CD4-positive, alpha-beta T cell treated with Interleukin-10 for 1 hour (primary cell): ENCODE results near the gene PRRC2B.

Experiments used
- DNase-seq: peaks from one replicate; pipeline ENCODE4 v3.0.0-alpha.2; 2020

PRRC2B gene

DNA sequence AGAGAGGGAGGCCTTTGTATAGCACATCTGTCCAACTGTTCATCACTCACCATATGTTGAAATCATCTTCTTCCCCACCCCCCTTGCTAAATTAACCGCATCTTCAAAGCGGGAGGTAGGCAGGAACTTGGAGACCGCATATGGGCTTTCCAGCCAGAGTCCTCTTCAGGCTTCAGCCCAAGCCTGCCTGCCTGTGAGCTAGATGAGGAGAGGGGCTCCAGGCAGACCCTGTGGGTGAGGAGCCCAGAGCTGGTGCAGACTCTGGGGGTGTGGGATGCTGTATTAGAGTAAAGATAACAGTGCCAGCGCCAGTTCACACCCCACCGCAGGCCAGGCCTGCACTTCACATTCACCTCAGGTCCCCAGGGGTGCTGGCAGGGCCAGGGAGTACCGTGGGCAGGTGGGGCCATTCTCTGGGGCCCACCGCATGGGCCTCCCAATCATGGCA lies 16.2 kb downstream of the PRRC2B start:
- peak; percentile 63 for DNase-seq

DNA sequence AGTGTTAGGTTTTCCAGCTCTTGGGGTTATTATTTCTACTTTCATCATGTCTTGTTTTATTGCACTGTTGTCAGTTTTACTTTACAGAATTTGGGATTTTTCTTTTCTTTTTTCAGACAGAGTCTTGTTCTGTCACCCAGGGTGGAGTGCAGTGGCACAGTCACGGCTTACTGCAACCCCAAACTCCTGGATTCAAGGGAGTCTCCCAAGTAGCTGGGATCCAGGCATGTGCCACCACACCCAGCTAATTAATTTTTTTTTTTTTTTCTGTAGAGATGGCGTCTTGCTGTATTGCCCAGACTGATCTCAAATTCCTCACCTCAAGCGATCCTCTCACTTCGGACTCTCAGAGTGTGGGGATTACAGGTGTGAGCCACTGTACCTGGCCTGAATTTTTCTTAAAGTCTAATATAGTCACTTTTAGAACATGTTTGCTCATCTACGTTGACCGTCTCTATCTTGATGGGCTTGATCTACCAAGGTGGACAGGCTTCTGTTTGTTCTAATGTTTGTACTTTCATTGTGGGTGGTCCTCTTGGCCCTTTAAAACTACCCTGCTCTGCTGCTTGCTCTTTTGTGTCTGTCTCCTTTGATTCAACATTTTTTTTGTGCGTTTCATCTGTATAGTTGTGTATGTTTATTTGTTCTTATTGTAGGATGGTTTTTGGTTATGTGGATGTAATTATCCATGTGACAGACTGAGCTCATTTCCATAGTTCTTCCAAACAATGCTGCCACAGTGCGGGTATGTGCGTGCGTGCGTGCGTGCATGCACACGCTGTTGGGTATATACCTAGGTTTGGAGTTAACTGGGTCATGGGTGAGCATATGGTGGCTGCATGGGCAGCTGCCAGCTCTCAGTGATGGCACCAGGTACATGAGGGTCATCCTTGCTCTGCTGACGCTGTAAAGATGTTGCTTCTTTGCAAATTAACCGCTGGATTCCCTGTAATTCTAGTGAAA lies 18.1 kb downstream of the PRRC2B start:
- DNase-seq, result no peak

DNA sequence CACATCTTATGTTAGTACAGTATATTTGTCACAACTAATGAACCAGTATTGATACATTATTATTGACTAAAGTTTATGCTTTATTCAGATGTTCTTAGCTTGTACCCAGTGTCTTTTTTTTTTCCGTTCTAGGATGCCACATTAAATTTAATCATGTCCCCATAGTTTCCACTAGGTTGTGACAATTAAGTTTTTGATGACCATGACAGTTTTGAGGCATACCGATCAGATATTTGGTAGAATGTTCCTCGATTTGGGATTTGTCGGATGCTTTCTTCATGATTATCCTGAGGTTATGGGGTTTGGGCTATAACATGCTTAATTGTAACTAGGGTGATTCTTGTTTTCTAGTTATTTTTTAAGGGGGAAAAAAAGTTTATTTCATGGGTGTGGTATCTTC lies 22.6 kb downstream of the PRRC2B start:
- no peak for DNase-seq

DNA sequence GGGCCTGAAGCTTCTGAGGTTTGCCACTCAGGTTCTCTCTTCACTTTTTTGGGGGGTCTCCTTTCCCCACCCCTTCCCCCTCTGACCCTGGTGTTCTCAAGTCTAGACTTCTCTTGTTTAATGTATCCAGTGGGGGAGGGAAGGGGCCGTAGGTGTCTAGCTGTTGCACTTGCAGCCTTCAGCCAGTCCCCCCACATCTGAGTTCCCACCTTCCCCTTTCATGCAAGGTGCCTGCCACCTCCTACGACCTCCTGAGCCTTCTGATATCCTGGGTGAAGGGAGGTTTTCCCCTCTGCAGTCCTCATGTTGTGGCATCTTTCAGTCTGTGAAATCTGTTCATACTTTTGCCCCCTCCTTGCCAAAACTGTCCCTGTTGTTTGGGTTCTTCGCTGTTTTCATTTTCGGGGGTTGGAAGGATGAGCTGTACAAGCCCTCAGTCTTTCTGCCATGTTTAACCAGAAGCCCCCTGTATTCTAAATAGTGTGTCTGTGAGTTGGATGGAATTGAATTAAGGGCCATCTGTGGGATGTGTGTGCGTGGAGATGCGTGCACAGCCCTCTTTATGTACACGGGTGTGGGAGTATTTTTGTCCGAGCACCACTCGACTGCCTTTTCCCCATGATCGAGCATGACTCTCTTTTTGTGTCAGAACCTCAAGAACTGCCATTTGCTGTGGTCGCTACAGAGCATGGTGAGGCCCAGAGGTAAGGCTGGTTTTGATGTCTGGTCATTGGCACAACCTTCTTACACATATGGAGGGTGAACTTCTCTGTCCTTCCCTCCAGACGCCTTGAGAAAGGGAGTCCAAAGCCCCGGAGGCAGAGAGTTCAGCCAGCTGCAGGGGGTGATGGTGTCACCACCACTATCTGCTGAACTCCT lies 23.6 kb downstream of the PRRC2B start:
- DNase-seq, result no peak

DNA sequence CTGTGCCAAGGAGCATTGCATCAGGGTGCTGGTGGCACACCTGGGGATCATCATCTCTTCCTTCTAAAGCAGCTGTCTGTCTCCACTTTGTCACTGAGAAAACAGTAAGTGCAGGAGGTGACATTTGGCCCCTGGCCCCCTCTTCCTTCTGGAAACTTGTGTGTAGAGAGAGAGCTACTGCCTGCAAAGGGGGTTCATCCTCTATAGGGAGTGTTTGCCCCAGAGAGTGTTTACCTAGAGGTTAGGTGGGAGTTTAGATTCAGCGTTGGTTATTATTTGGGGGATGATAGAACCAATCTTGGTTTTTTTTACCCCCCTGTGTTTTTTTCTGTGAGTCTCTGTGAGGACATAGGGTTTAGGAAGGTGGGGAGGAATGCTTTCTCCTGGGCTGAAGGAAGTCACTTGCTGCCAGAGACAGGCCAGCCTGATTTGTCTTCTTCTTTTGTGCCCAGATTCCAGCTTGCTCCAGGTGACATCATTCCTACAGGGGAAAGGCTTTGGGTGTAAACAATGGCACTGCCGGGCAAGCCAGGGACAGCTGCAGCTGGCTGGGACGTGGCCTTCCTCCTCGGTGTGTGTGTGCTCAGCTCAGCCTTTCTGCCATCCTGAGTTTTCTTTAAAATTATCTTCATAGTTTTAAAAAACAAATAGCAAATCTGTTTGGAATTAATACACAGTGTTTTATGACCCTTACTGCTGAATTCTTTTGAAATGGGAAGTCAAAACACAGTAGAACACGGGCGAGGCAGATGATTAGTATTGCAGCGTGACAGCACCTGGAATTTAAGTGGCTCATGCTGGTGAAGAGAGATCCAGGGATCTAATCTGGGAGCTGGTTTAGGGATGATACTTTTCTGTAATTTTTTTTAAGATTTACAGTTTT lies 24.5 kb downstream of the PRRC2B start:
- no peak for DNase-seq

DNA sequence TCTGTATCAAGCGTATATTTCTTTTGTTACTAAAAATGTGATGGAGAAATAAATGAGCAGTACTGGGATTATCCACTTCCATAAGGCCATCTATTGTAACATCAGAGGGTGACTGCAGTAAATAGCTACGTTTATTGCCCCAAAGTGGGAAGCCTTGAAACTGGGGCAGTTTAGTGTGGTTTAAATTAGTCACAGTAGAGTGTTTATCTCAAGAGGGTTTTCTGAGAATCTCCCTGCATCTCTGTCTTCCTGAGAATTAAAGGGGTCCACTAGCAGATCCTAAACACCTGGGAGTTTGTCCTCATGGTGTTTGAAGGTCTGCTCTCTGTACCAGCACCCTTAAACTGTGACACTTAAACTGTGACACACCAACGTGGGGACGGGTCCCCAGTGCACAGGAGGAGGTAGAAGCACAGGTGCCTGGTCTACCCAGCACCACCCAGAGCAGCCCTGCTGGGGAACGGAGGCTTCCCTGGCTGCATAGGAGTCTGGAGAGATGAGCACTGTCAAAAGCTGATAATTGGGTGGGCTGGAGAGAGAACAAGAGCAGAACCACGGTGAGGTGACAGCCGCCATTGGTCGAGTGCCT lies 25.2 kb downstream of the PRRC2B start:
- no peak for DNase-seq

DNA sequence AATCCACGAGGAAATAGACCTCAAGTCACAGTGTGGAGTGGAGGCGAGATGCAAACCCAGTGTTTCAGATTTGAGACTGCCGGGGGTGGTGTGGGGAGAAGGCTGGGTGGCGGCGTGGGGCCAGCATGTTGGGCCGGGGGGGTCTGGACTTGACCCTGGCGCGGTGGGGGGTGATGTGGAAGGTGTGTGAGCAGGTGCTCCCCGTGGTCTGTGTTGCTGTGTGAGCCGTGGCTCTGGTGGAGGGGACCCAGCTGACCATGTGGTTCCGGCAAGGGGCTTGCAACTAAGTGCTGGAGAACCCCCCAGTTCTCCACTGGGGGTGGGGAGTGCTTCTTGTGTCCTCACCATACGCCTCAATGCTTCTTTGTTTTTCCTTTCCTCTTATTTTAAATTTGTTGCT lies 25.8 kb downstream of the PRRC2B start:
- no peak for DNase-seq

DNA sequence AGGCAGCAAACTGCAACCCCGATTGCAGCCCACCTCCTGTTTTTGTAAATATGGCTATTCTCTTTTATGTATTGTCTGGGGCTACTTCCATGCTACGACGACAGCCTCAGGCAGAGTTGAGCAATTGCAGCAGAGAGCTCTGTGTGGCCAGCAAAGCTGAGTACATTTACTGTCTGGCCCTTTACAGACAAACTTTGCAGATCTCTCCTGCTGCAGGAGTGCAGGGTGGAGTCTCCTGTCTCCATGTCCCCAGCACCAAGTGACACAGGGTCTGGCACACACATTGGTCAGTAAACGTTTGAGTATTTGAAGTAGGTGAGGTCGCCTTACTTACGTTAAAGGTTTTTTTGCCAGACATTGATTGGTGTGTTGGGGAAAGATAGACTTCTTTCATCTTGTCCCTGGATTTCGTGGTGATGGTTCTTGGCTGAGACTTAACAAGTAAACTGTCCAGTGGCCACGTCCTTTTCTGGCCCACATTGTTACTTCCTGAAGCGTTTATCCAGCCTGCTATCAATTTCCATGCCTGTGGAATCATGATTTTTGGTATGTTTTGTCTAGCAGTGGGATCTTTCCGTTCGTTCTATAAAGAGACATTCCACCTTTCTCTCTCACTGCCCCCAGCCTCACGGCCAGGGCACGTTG lies 27.2 kb downstream of the PRRC2B start:
- DNase-seq, result no peak

DNA sequence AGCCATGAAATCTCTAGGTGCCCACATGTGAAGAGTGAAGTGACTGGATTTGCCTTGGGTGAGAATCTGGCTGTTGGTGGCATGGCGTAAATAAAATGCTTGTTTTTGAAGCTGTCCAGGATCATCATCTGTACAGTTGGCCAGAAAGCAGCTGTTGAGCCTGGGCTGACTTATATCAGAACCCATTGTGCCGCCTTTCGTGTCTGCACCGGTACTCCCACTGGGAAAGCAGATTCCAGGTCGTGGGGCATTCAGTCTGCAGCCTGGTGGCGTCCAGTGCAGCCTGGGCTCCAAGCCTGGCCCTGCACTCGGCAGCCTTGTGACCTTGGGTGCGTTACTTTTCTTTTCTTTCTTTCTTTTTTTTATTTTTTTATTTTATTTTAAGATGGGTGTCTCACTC lies 27.8 kb downstream of the PRRC2B start:
- no peak for DNase-seq

DNA sequence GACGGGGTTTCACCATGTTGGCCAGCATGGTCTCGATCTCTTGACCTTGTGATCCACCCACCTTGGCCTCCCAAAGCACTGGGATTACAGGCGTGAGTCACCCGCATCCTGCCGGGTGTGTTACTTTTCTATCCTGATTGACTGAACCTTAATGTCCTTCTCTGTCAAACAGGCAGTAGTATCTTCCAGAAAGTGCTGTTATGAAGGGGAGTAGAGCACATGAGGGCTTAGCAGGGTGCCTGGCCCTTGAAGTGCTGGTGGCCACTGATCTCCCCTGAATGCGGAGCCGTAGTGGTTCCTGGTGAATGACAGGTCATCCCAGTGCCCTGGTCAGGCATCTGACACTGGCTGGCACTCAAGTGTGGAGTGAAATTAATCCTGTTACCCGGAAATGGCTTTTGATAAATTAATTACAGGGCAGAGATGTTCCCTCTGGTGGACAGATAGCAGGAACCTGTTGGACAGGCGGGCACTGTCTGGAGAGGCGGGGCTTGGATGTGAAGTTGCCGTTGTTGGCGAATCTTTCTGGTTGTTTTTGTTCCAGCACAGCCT lies 28.4 kb downstream of the PRRC2B start:
- no peak for DNase-seq

DNA sequence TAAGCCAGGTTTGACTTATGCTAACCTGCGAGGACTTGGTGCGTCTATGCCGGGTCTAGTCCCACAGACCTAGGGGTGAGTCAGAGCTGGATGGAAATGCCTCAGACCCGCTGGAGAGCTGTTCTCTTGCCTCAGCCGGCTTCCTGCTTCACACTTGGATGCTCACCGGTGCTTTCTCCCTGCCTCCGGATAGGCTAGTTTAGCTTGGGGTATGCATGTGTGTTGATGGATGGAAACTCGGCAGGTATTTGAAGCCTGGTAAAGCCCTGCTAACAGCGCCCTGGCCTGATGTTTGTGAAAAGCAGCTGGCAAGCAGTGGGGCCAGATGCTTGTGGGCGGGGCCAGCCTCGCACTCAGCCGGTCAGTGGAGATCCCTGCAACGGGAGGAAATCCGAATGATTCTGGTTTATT lies 29.3 kb downstream of the PRRC2B start:
- no peak for DNase-seq

DNA sequence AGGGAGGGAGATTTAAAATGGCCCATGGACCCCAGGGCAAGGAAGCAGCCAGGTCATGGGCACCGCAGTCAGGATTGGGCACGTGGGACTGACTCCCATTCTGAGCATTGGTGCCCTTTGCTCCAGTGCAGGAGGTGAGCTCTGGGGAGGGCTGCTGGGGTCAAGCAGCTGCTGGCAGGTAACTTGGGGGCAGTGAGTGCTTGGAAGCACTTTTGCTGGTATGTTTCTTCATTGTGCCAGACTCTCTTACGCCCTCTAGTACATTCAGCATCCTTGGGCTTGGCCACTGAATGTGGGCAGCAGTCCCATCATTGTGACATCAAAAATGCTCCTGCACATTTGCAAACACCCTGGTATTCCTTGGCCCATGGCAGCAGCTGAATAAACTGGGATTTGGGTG lies 32.7 kb downstream of the PRRC2B start:
- DNase-seq, result no peak

DNA sequence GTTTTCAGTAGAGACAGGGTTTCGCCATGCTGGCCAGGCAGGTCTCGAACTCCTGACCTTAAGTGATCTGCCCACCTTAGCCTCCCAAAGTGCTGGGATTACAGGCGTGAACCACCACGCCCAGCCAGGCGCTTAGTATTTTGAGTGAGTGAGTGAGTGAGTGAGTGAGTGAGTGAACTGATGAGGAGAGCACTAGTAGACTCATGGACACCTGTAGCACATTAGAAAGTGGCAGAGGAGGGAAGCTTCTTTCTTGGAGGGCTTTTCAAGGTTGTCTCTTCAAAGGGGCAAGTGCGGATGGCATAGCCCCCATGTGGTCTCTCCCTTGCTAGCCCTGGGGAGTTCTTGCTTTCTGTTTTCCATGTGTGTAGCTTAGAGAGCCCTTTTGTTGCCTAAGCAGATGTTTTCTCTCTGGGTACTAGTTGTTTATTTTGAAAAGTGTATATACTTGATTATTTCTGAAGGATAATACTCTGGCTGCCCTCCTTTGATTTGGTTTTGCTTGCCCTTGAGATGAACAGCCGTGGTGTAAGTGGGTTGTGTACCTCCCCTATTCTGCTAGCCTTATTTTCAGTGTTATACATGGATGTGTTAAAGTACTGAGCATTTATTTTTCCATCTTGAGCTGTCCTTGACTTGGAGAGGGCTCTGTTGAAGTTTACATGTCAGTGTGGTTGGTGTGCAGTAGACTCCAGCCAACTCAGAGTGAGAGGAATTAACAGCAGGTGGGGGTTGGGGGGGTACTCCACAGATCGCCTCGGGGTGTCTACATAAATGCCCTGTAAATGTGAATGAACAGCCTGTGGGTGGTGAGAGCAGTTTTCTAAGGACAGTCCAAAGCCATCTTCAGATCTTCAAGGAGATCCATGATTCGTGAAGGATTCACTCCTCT lies 35.5 kb downstream of the PRRC2B start:
- DNase-seq, result no peak

DNA sequence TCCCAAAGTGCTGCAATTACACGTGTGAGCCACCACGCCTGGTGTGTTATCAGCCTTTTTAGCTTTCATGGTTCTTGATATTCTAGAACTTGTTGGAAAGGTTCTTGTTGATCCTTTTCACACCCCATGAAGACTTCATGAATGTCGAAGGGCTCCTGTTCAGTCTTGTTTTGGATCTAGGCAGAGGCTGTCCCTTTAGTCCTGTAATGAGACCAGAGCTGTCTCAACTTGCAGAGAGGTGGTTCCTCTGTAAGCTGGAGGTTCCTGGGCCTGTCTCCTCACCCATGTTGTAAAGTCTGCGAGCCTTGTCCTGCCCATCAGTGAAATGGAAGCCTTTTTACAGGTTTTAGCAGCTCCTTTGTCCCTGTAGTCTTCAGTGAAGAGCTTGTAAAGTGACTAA lies 38.2 kb downstream of the PRRC2B start:
- no peak for DNase-seq

DNA sequence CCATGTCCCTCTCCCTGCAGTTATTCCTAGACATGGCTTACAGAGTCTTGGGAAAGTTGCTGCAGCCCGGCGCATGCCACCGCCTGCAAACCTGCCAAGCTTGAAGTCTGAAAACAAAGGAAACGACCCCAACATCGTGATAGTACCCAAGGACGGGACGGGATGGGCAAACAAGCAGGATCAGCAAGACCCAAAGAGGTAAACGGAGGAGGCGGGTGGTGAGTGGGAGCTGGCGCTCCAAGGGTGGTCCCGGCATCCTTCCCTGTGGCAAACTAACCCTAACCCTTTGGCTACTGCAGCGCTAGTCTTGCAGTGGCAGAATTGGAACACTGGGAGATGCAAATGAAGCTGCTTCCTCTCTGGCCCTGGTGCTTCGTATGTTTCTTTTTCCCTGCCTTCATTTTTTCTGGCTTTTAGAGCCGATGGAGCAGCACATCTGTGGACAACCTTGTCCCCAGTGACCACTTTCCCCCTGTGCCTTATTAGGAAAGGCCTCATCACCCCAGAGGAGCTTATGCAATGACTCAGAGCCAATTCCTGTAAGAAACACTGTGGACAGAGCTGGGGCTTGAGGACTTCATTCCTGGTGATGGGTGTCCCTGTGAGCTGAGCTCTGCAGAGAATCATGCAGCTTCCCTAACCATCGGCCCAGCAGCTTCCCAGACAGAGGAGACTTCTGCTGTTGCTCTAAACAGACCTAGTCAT lies 38.9 kb downstream of the PRRC2B start:
- DNase-seq, result no peak

DNA sequence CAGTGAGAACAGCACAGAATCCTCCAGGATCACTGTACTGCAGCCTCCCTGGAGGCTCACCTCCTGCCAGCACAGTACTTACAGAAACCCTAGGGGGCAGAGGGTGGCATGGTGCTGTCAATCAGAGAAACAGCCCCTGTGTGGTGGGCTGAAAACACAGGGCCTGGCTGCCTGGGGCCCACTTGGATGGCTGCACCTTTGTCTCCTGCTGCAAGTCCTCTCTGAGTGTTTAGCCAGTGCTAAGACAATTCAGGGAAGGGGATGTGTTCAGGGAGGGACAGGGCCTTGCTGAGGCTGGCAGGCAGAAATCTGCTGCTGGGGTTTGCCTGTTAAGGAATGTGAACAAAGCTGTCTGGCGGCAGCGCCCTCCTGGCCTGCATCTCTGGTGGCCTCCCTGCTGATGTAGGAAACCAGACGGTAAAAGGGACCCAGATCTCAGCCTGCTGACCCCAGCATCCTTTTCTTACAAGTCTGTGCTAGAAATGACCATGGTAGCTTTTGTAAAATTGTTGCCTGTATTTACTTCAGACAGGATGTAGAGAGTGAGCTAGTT lies 39.5 kb downstream of the PRRC2B start:
- no peak for DNase-seq

DNA sequence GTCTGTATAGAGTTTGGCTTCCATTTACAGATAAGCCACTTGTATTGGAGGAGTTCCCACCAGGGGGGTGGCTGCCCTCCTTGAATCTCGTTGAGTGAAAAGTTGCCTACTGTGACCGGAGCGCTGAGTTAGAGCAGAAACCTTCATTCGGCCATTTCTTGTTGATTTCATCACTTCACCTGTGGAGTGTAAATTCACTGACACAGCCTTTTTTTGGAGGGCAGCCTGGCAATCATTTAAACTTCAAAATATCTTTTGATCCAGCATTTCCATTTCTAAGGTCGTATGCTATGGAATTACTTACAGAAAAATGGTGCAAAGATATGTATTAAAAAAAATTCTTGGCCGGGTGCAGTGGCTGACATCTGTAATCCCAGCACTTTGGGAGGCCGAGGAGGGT lies 40.8 kb downstream of the PRRC2B start:
- no peak for DNase-seq

DNA sequence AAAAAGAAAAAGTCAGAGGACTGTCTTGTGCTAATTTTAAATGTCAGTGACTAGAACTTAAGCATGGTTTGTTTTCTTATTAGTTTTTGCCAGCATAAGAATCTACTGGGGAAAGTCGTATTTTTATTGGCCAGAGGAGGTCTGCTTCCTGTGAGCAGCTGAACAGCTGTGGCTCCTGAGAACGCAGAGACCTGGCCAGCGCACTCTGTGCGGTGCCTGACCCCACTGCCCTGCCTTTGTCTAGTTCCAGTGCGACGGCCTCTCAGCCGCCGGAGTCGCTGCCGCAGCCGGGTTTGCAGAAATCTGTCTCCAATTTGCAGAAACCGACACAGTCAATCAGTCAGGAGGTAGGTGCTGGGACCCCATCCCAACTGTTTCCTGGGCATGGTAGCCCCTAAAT lies 42.5 kb downstream of the PRRC2B start:
- no peak for DNase-seq

DNA sequence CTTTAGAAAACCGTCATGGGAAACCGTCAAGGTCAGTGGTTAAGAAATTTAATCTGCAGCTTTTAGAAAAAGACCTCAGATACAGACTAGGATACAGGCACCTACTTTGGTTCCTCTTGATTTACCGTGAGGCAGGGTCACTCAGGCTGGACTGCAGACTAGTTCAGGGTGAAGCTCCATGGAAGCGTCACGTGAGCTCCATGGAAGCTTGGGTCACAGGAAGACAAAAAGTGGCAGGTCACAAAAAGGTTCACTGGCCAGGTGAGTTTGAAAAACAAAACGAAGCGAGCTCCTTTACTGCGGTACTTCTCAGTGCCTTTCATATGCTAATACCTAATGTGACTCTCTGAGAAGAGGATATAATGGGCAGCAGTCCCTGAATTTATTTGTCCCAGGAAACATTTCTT lies 43.0 kb downstream of the PRRC2B start:
- no peak for DNase-seq
